HG03039 (cell line): ENCODE data around the gene GPRC5C.

Experiments
- ATAC-seq: cut with Tn5 transposase; IDR thresholded peaks from one replicate; pipeline ENCODE4 v1.9.1; 2021; ENCODE audit warnings: mild to moderate bottlenecking, moderate library complexity; ENCODE audit not compliant: unreplicated experiment

The GPRC5C gene

GRCh38 chr17:74430706-74431567 lies 951 bp upstream of the GPRC5C start:
- ATAC-seq, result no peak

GRCh38 chr17:74432424-74432690 lies 469 bp downstream of the GPRC5C start:
- no peak for ATAC-seq

GRCh38 chr17:74432766-74433391 lies 991 bp downstream of the GPRC5C start:
- ATAC-seq, result no peak

- no peak for ATAC-seq
Observed at GRCh38 chr17:74433421-74434121, 1.7 kb downstream of the GPRC5C start.

GRCh38 chr17:74435775-74436359 lies 4.0 kb downstream of the GPRC5C start:
- no peak for ATAC-seq

GRCh38 chr17:74437702-74438101 lies 5.8 kb downstream of the GPRC5C start:
- ATAC-seq, result no peak

GRCh38 chr17:74439691-74440567 lies 8.0 kb downstream of the GPRC5C start:
- no peak for ATAC-seq

GRCh38 chr17:74441537-74441936 lies 9.6 kb downstream of the GPRC5C start:
- no peak for ATAC-seq

GRCh38 chr17:74442291-74442669 lies 10.4 kb downstream of the GPRC5C start:
- no peak for ATAC-seq

GRCh38 chr17:74442670-74443515 lies 11.0 kb downstream of the GPRC5C start:
- ATAC-seq, result no peak

- no peak for ATAC-seq
Observed at GRCh38 chr17:74443516-74444296, 11.8 kb downstream of the GPRC5C start.

GRCh38 chr17:74444406-74444805 lies 12.5 kb downstream of the GPRC5C start:
- ATAC-seq, result no peak

- ATAC-seq, result no peak
Observed at GRCh38 chr17:74445158-74445557, 13.3 kb downstream of the GPRC5C start.

- no peak for ATAC-seq
Observed at GRCh38 chr17:74446551-74447500, 14.9 kb downstream of the GPRC5C start.

GRCh38 chr17:74447628-74448159 lies 15.8 kb downstream of the GPRC5C start:
- ATAC-seq, result no peak

- ATAC-seq, result no peak
Observed at GRCh38 chr17:74448756-74449155, 16.9 kb downstream of the GPRC5C start.

GRCh38 chr17:74449306-74449705 lies 17.4 kb downstream of the GPRC5C start:
- no peak for ATAC-seq

GRCh38 chr17:74449773-74450172 lies 17.9 kb downstream of the GPRC5C start:
- ATAC-seq, result no peak
